HepG2 (cell line): ENCODE measurements around the gene RAB14. TPM values are rescaled to one million over a fixed set of nuclear protein-coding genes. Genes with fewer than 3 reads are reported as not detected.

Experiments used
- AFF4 ChIP-seq: sonication (generic); formaldehyde crosslinking; IDR thresholded peaks from 2 replicates; pipeline ENCODE4 v1.4.0; 2020; ENCODE audit warnings: missing genetic modification reagents
- BRF2 ChIP-seq: sonication (generic); formaldehyde crosslinking; IDR thresholded peaks from 2 replicates; pipeline ENCODE4 v1.8.1; 2022; ENCODE audit warnings: mild to moderate bottlenecking, missing genetic modification reagents
- CBX5 ChIP-seq: sonication (generic); formaldehyde crosslinking; IDR thresholded peaks from 2 replicates; pipeline ENCODE4 v1.4.0; 2020; ENCODE audit warnings: missing genetic modification reagents, borderline replicate concordance
- CENPBD1 ChIP-seq: sonication (generic); formaldehyde crosslinking; IDR thresholded peaks from 2 replicates; pipeline ENCODE4 v1.8.0; 2022; ENCODE audit warnings: missing genetic modification reagents, low read depth, mild to moderate bottlenecking, borderline replicate concordance
- ELK4 ChIP-seq: sonication (generic); formaldehyde crosslinking; IDR thresholded peaks from 2 replicates; pipeline ENCODE4 v1.9.0; 2021; ENCODE audit warnings: missing genetic modification reagents, borderline replicate concordance
- FIP1L1 ChIP-seq: fragments of 200-400 bp; formaldehyde crosslinking; IDR thresholded peaks from 2 replicates; pipeline ENCODE4 v1.6.1; 2018; ENCODE audit warnings: low read depth, mild to moderate bottlenecking, low read length, moderate library complexity, borderline replicate concordance; ENCODE audit not compliant: insufficient read depth
- GZF1 ChIP-seq: sonication (generic); formaldehyde crosslinking; IDR thresholded peaks from 2 replicates; pipeline ENCODE4 v1.5.1; 2020; ENCODE audit warnings: mild to moderate bottlenecking, missing genetic modification reagents
- MAFG ChIP-seq: sonication (generic); formaldehyde crosslinking; IDR thresholded peaks from 2 replicates; pipeline ENCODE4 v1.5.1; 2020; ENCODE audit warnings: mild to moderate bottlenecking, missing genetic modification reagents
- PHF21A ChIP-seq: sonication (generic); formaldehyde crosslinking; IDR thresholded peaks from 2 replicates; pipeline ENCODE4 v1.5.0; 2020; ENCODE audit warnings: mild to moderate bottlenecking, missing genetic modification reagents
- PHF5A ChIP-seq: IDR thresholded peaks from one replicate; pipeline ENCODE4 v1.6.1; 2018; ENCODE audit warnings: low read depth, missing genetic modification reagents; ENCODE audit not compliant: unreplicated experiment
- RBM22 ChIP-seq: fragments of 200-400 bp; formaldehyde crosslinking; optimal IDR thresholded peaks from 2 replicates; pipeline ENCODE3; 2017; ENCODE audit warnings: mild to moderate bottlenecking, low read length, moderate library complexity
- RFX1 ChIP-seq: fragments of 450-650 bp; IDR thresholded peaks from 2 replicates; pipeline ENCODE4 v1.6.1; 2017
- SIN3B ChIP-seq: fragments of 150-350 bp; IDR thresholded peaks from 2 replicates; pipeline ENCODE4 v1.6.1; 2014; ENCODE audit warnings: low read length
- SMAD9 ChIP-seq: sonication (generic); formaldehyde crosslinking; IDR thresholded peaks from 2 replicates; pipeline ENCODE4 v1.5.1; 2020; ENCODE audit warnings: mild to moderate bottlenecking, missing genetic modification reagents
- SRF ChIP-seq: IDR thresholded peaks from 2 replicates; pipeline ENCODE4 v1.6.1; 2011; ENCODE audit warnings: mild to moderate bottlenecking, low read depth, low read length, moderate library complexity
- ZKSCAN1 ChIP-seq: fragments of 150-350 bp; IDR thresholded peaks from 2 replicates; pipeline ENCODE4 v1.6.1; 2014; ENCODE audit warnings: low read length
- ZNF670 ChIP-seq: sonication (generic); formaldehyde crosslinking; IDR thresholded peaks from 2 replicates; pipeline ENCODE4 v1.8.0; 2022; ENCODE audit warnings: mild to moderate bottlenecking, missing genetic modification reagents, borderline replicate concordance
- ZSCAN21 ChIP-seq: sonication (generic); formaldehyde crosslinking; IDR thresholded peaks from 2 replicates; pipeline ENCODE4 v1.8.0; 2022; ENCODE audit warnings: mild to moderate bottlenecking, missing genetic modification reagents, moderate library complexity, borderline replicate concordance
- ZZZ3 ChIP-seq: sonication (generic); formaldehyde crosslinking; IDR thresholded peaks from 2 replicates; pipeline ENCODE4 v1.4.0; 2020; ENCODE audit warnings: missing genetic modification reagents, mild to moderate bottlenecking, borderline replicate concordance
- polyA plus RNA-seq, 8 experiments: library from polyadenylated mRNA; depleted of rRNA in 3 of 8; stranded (reverse) in 7 of 8; unstranded in 1 of 8; fragments of >200 nt; fragmentation: Illumina TruSeq in 4 of 8; extraction: Trizol in 4 of 8; gene quantifications; 2 replicates each; pipeline versions ENCODE4 v1.2.1 to v1.2.3, GENCODE V29; 2011 to 2016; ENCODE audit warnings: low read depth in 4 of 8, missing spikeins in 1 of 8, mixed read lengths in 1 of 8; ENCODE audit not compliant: insufficient read depth in 1 of 8
- total RNA-seq, 5 experiments: library from RNA; depleted of rRNA; stranded (reverse); fragments of >200 nt; fragmentation: Illumina TruSeq; extraction: Trizol; gene quantifications; 2 replicates each; pipeline ENCODE4 v1.2.3, GENCODE V29; 2016; ENCODE audit warnings: low read depth in 1 of 5

Gene RAB14
- total and polyA plus RNA-seq, 2 of the 13 experiments (the other 11 are each of a cell fraction or from before 2014, with no cell fraction given) = 17.4 to 19.3 TPM

- TF ChIP-seq ZNF670 (CRISPR knock-in tag) = no peak
- TF ChIP-seq CENPBD1 (CRISPR knock-in tag) = no peak
- no peak for TF ChIP-seq ZSCAN21 (CRISPR knock-in tag)
- TF ChIP-seq ELK4 (CRISPR knock-in tag) = no peak
- no peak for TF ChIP-seq SMAD9 (CRISPR knock-in tag)
- TF ChIP-seq AFF4 (CRISPR knock-in tag) = no peak
- no peak for TF ChIP-seq BRF2
- TF ChIP-seq RBM22 = no peak
- TF ChIP-seq FIP1L1 = no peak
- no peak for TF ChIP-seq SRF
- TF ChIP-seq GZF1 (CRISPR knock-in tag) = no peak
- no peak for TF ChIP-seq ZZZ3 (CRISPR knock-in tag)
- TF ChIP-seq ZKSCAN1 = no peak
- TF ChIP-seq MAFG (CRISPR knock-in tag) = no peak
- TF ChIP-seq CBX5 = peak; percentile 32; the same call in 1 of the 2 replicates
- no peak for TF ChIP-seq SIN3B
- no peak for TF ChIP-seq PHF5A
- TF ChIP-seq PHF21A (CRISPR knock-in tag) = no peak
- TF ChIP-seq RFX1 = no peak
Observed at GRCh38 chr9:121213136-121213806, 11.6 kb upstream of the RAB14 start (continued).
